Nucleus accumbens (tissue), 56 donors: ENCODE data around the gene DPM1.

Experiments used
- DNase-seq, 56 donors: peaks; one replicate each; lab custom pipeline; 2025; lab: John Stamatoyannopoulos, UW

Gene DPM1

GRCh38 chr20:50904067-50904570 lies 54.2 kb downstream of the DPM1 start:
- DNase-seq: no peak

GRCh38 chr20:50903353-50904051 lies 54.8 kb downstream of the DPM1 start:
- no peak for DNase-seq

- DNase-seq: no peak
Observed at GRCh38 chr20:50901301-50901700, 57.0 kb downstream of the DPM1 start.

- DNase-seq: no peak
Observed at GRCh38 chr20:50900261-50900660, 58.1 kb downstream of the DPM1 start.

- DNase-seq: no peak
Observed at GRCh38 chr20:50898475-50898874, 59.9 kb downstream of the DPM1 start.

- no peak for DNase-seq
Observed at GRCh38 chr20:50895111-50895830, 63.1 kb downstream of the DPM1 start.

GRCh38 chr20:50893620-50894019 lies 64.7 kb downstream of the DPM1 start:
- no peak for DNase-seq

GRCh38 chr20:50892394-50892793 lies 65.9 kb downstream of the DPM1 start:
- DNase-seq: no peak

- DNase-seq: no peak
Observed at GRCh38 chr20:50891138-50891537, 67.2 kb downstream of the DPM1 start.

- no peak for DNase-seq
Observed at GRCh38 chr20:50887576-50887975, 70.8 kb downstream of the DPM1 start.

- no peak for DNase-seq
Observed at GRCh38 chr20:50886184-50886790, 72.0 kb downstream of the DPM1 start.

GRCh38 chr20:50885781-50886180 lies 72.6 kb downstream of the DPM1 start:
- DNase-seq: no peak

- DNase-seq: no peak
Observed at GRCh38 chr20:50885068-50885467, 73.3 kb downstream of the DPM1 start.
